ENCODE results near the gene YEATS2.
"Not testable (repeated sequence)": the region's sequence is repeated elsewhere in the genome, so short reads cannot be mapped to it uniquely, and the experiment has no call there.

DNA sequence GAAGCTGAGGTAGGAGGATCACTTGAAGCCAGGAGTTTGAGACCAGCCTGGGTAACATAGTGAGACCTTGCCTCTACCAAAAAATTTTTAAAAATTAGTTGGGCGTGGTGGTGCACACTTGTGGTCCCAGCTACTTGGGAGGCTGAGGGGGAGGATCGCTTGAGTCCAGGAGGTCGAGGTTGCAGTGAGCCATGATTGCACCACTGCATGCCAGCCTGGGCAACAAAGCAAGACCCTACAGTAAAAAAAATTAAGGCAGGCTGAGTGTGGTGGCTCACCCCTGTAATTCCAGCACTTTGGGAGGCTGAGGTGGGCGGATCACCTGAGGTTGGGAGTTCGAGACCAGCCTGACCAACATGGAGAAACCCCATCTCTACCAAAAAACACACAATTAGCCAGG lies 8.0 kb upstream of the YEATS2 start:
- not testable (repeated sequence) for TF ChIP-seq ZNF423 (tag by site-specific recombination; IDR thresholded peaks at IDR 0.05); TRIM28 (IDR thresholded peaks at IDR 0.05; ENCODE audit: borderline replicate concordance, low read length); CTCF (tag by site-specific recombination; IDR thresholded peaks at IDR 0.05); PRDM6 (tag by site-specific recombination; IDR thresholded peaks at IDR 0.05); ZEB2 (tag by site-specific recombination; IDR thresholded peaks at IDR 0.05); TCF7L2 (IDR thresholded peaks at IDR 0.05; ENCODE audit: borderline replicate concordance, low read depth, low read length); ZNF114 (tag by site-specific recombination; IDR thresholded peaks at IDR 0.05); ZBTB1 (tag by site-specific recombination; IDR thresholded peaks at IDR 0.05); HOXA7 (CRISPR knock-in tag; IDR thresholded peaks at IDR 0.05; ENCODE audit: borderline replicate concordance); ZNF10 (tag by site-specific recombination; IDR thresholded peaks at IDR 0.05); ZBTB17 (tag by site-specific recombination; IDR thresholded peaks at IDR 0.05); ZNF341 (tag by site-specific recombination; IDR thresholded peaks at IDR 0.05; ENCODE audit: low read depth)
